ENCODE results near the gene NFE2L2.
A peak's percentile ranks its signal among the peaks of the same experiment; 100 is the strongest.

NFE2L2 gene

GRCh38 chr2:177258059-177258458, 6.5 kb downstream of the NFE2L2 start:
- Histone ChIP-seq H3F3A (ENCODE audit: low read depth) (no peaks in the 10 kb centered on the region), H4K20me1 (ENCODE audit: insufficient read depth, low read length, poor library complexity, severe bottlenecking) (peaks cover 84% of the 10 kb centered on the region), H3K9ac (ENCODE audit: low read depth, low read length, poor library complexity, severe bottlenecking) (no peak overlapping the region), H3K4me3 (ENCODE audit: low read length, poor library complexity, severe bottlenecking) (no peak overlapping the region), H3K36me3 (ENCODE audit: insufficient read depth, low read length) (peaks cover 4% of the 10 kb centered on the region; the same call in 1 of the 2 replicates), H3K4me1 (ENCODE audit: insufficient read depth, low read length, poor library complexity, severe bottlenecking) (peaks cover 46% of the 10 kb centered on the region), H2AFZ (ENCODE audit: low read length) (no peak overlapping the region), H3K4me2 (ENCODE audit: low read depth, low read length, poor library complexity, severe bottlenecking) (peak overlapping the region; percentile 21), H3K9me2 (replicated peaks; ENCODE audit: low read depth, low read length) (no peaks in the 10 kb centered on the region), H3K27me3 (ENCODE audit: insufficient read depth, low read length, poor library complexity, severe bottlenecking) (no peaks in the 10 kb centered on the region), H3K9me3 (ENCODE audit: insufficient read depth, low read depth, low read length) (no peaks in the 10 kb centered on the region), H3K79me2 (ENCODE audit: insufficient read depth, low read length) (peaks cover 100% of the 10 kb centered on the region)
- TF ChIP-seq CTCF (conservative IDR thresholded peaks at IDR 0.05; ENCODE audit: low read length) (no peak), EZH2phosphoT487 (IDR thresholded peaks at IDR 0.05; ENCODE audit: borderline replicate concordance) (no peak)

GRCh38 chr2:177257471-177257870, 7.1 kb downstream of the NFE2L2 start:
- TF ChIP-seq CTCF (conservative IDR thresholded peaks at IDR 0.05; ENCODE audit: low read length): no peak
- no peak for TF ChIP-seq EZH2phosphoT487 (IDR thresholded peaks at IDR 0.05; ENCODE audit: borderline replicate concordance)
- Histone ChIP-seq H3F3A (ENCODE audit: low read depth) (no peaks in the 10 kb centered on the region), H3K79me2 (ENCODE audit: insufficient read depth, low read length) (peaks cover 100% of the 10 kb centered on the region), H3K36me3 (ENCODE audit: insufficient read depth, low read length) (peaks cover 4% of the 10 kb centered on the region; the same call in 1 of the 2 replicates), H2AFZ (ENCODE audit: low read length) (no peak overlapping the region), H3K9ac (ENCODE audit: low read depth, low read length, poor library complexity, severe bottlenecking) (no peak overlapping the region), H3K9me2 (replicated peaks; ENCODE audit: low read depth, low read length) (no peaks in the 10 kb centered on the region), H3K4me3 (ENCODE audit: low read length, poor library complexity, severe bottlenecking) (no peak overlapping the region), H3K4me2 (ENCODE audit: low read depth, low read length, poor library complexity, severe bottlenecking) (peak overlapping the region; percentile 21), H3K4me1 (ENCODE audit: insufficient read depth, low read length, poor library complexity, severe bottlenecking) (peaks cover 40% of the 10 kb centered on the region), H3K9me3 (ENCODE audit: insufficient read depth, low read depth, low read length) (no peaks in the 10 kb centered on the region), H4K20me1 (ENCODE audit: insufficient read depth, low read length, poor library complexity, severe bottlenecking) (peaks cover 84% of the 10 kb centered on the region), H3K27me3 (ENCODE audit: insufficient read depth, low read length, poor library complexity, severe bottlenecking) (no peaks in the 10 kb centered on the region)

- no peak for TF ChIP-seq EZH2phosphoT487 (IDR thresholded peaks at IDR 0.05; ENCODE audit: borderline replicate concordance)
- TF ChIP-seq CTCF (conservative IDR thresholded peaks at IDR 0.05; ENCODE audit: low read length): no peak
- Histone ChIP-seq H4K20me1 (ENCODE audit: insufficient read depth, low read length, poor library complexity, severe bottlenecking) (peaks cover 81% of the 10 kb centered on the region), H3K9ac (ENCODE audit: low read depth, low read length, poor library complexity, severe bottlenecking) (no peak overlapping the region), H3K27me3 (ENCODE audit: insufficient read depth, low read length, poor library complexity, severe bottlenecking) (no peaks in the 10 kb centered on the region), H3K4me3 (ENCODE audit: low read length, poor library complexity, severe bottlenecking) (no peak overlapping the region), H3K4me1 (ENCODE audit: insufficient read depth, low read length, poor library complexity, severe bottlenecking) (peaks cover 32% of the 10 kb centered on the region), H3K9me2 (replicated peaks; ENCODE audit: low read depth, low read length) (no peaks in the 10 kb centered on the region), H3K4me2 (ENCODE audit: low read depth, low read length, poor library complexity, severe bottlenecking) (peak overlapping the region; percentile 21), H2AFZ (ENCODE audit: low read length) (no peak overlapping the region), H3F3A (ENCODE audit: low read depth) (no peaks in the 10 kb centered on the region), H3K79me2 (ENCODE audit: insufficient read depth, low read length) (peaks cover 100% of the 10 kb centered on the region), H3K9me3 (ENCODE audit: insufficient read depth, low read depth, low read length) (no peaks in the 10 kb centered on the region), H3K36me3 (ENCODE audit: insufficient read depth, low read length) (peaks cover 4% of the 10 kb centered on the region; the same call in 1 of the 2 replicates)
These were observed 7.8 kb downstream of the NFE2L2 start for GRCh38 chr2:177256695-177257094.

Data from Loucy (cell line).